ENCODE data around the gene ADAMTS13. TPM values are rescaled to one million over a fixed set of nuclear protein-coding genes. Genes with fewer than 3 reads are reported as not detected.

Gene ADAMTS13
- total and polyA plus RNA-seq, 9 of the 15 experiments (the other 6 are each of a cell fraction or from before 2014, with no cell fraction given): 0.03 to 0.20 (median 0.04) TPM; not detected in 4

DNA sequence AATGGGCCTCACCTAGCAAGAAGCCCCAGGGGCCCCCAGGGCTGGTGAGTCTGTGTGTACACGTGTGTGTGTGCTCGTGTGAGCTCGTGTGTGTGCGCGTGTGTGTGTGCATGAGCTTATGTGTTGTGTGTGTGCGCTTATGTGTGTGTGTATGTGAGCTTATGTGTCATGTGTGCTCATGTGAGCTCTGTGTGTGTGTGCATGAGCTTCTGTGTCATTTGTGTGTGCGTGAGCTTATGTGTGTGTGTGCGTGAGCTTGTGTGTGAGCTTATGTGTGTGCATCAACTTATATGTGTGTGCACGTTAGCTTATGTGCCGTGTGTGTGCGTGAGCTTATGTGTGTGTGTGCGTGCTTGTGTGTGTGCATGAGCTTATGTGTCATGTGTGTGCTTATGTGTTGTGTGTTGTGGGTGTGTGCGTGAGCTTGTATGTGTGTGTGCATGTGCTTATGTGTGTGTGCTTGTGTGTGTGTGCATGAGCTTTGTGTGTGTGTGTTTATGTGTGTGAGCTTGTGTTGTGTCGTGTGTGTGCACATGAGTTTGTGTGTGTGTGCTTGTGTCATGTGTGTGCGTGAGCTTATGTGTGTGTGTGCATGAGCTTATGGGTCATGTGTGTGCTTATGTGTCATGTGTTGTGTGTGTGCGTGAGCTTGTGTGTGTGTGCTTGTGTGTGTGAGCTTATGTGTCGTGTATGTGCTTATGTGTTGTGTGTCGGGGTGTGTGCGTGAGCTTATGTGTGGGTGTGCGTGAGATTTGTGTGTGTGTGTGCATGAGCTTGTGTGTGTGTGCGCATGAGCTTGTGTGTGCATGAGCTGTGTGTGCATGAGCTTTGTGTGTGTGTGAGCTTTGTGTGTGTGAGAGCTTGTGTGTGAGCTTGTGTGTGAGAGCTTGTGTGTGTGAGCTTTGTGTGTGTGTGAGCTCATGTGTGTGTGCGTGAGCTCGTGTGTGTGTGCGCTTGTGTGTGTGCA is 73.4 kb downstream of the ADAMTS13 start:
- H3K9ac ChIP-seq (ENCODE audit: insufficient read depth in 1 of 2, low read depth in 2 of 2, low read length in 2 of 2): no peak overlapping the region
- H3K4me2 ChIP-seq (ENCODE audit: insufficient read depth, low read length): no peak overlapping the region
- peaks cover 0 to 30% of the 10 kb centered on the region in 2 experiments; a peak in 2 of 5 replicates for H3K4me1 ChIP-seq (replicated peaks in 1 of 2; ENCODE audit: control insufficient read depth in 2 of 2, insufficient read depth in 2 of 2, low read length in 2 of 2)
- no peak for ATAC-seq
- 56% methylated on average over 23 of the region's 24 CpGs for WGBS (ENCODE audit: insufficient coverage, low coverage, missing lambda C conversion rate)
- H2AFZ ChIP-seq (ENCODE audit: low read depth, low read length): no peak overlapping the region
- no peaks in the 10 kb centered on the region for H3K79me2 ChIP-seq (ENCODE audit: control insufficient read depth, insufficient read depth, low read length)
- no peak overlapping the region for H3K27ac ChIP-seq (ENCODE audit: extremely low read depth, low read depth, low read length)
- ChIA-PET CTCF (ENCODE audit: low intra/inter-chr PET ratio) (no interaction called here), POLR2A (interaction anchor here (1.1 to 1.6 kb wide), 2 partner anchors 10 to 11 kb away, joined by 3 to 9 read pairs; no protein-coding TSS in a partner anchor)
- no TSS peak for BruUV-seq (replicated peaks)
- intact Hi-C loops (cut with micrococcal nuclease) (no loop called here), in situ Hi-C loops (cut with MboI) (no loop called here)
- H3K9me1 ChIP-seq (ENCODE audit: control insufficient read depth, insufficient read depth, low read length): no peaks in the 10 kb centered on the region
- peak; percentile 48 for FAIRE-seq
- no peak overlapping the region for H3K4me3 ChIP-seq
- peaks cover 22 to 92% of the 10 kb centered on the region in 2 experiments; a peak in 4 of 5 replicates for H3K27me3 ChIP-seq (ENCODE audit: control insufficient read depth in 2 of 2, insufficient read depth in 2 of 2, low read length in 2 of 2)
- H3K9me3 ChIP-seq (replicated peaks; ENCODE audit: control insufficient read depth, insufficient read depth, low read depth, low read length): no peaks in the 10 kb centered on the region; the same call in 1 of the 2 replicates
- no peaks in the 10 kb centered on the region for H4K20me1 ChIP-seq (replicated peaks; ENCODE audit: control insufficient read depth, insufficient read depth, low read length)
- no peak for DNase-seq (ENCODE audit: extremely low read depth in 1 of 4, low spot score in 3 of 4)
- no peaks in the 10 kb centered on the region for H3K36me3 ChIP-seq (ENCODE audit: control insufficient read depth, insufficient read depth, low read length)
- TF ChIP-seq BCOR (IDR thresholded peaks at IDR 0.05) (no peak), ZNF3 (CRISPR knock-in tag; IDR thresholded peaks at IDR 0.05) (no peak), ATF1 (CRISPR knock-in tag; IDR thresholded peaks at IDR 0.05) (no peak), ATF1 (tag; IDR thresholded peaks at IDR 0.05) (no peak), TOE1 (IDR thresholded peaks at IDR 0.05; ENCODE audit: borderline replicate concordance) (no peak), TOE1 (CRISPR knock-in tag; IDR thresholded peaks at IDR 0.05; ENCODE audit: borderline replicate concordance, low read depth) (0 out of 2 replicates have a peak, but pooled peaks have one; percentile 41), CAMTA2 (CRISPR knock-in tag; conservative IDR thresholded peaks at IDR 0.05) (no peak)
- TF ChIP-seq, protein P1, sequence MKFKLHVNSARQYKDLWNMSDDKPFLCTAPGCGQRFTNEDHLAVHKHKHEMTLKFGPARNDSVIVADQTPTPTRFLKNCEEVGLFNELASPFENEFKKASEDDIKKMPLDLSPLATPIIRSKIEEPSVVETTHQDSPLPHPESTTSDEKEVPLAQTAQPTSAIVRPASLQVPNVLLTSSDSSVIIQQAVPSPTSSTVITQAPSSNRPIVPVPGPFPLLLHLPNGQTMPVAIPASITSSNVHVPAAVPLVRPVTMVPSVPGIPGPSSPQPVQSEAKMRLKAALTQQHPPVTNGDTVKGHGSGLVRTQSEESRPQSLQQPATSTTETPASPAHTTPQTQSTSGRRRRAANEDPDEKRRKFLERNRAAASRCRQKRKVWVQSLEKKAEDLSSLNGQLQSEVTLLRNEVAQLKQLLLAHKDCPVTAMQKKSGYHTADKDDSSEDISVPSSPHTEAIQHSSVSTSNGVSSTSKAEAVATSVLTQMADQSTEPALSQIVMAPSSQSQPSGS (CRISPR knock-in tag; IDR thresholded peaks at IDR 0.05): 0 out of 2 replicates have a peak, but pooled peaks have one; percentile 25
- TF ChIP-seq, protein P2, sequence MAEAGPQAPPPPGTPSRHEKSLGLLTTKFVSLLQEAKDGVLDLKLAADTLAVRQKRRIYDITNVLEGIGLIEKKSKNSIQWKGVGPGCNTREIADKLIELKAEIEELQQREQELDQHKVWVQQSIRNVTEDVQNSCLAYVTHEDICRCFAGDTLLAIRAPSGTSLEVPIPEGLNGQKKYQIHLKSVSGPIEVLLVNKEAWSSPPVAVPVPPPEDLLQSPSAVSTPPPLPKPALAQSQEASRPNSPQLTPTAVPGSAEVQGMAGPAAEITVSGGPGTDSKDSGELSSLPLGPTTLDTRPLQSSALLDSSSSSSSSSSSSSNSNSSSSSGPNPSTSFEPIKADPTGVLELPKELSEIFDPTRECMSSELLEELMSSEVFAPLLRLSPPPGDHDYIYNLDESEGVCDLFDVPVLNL (CRISPR knock-in tag; IDR thresholded peaks at IDR 0.05; ENCODE audit: low read depth): 0 out of 2 replicates have a peak, but pooled peaks have one; percentile 14
- TF ChIP-seq, protein P3, sequence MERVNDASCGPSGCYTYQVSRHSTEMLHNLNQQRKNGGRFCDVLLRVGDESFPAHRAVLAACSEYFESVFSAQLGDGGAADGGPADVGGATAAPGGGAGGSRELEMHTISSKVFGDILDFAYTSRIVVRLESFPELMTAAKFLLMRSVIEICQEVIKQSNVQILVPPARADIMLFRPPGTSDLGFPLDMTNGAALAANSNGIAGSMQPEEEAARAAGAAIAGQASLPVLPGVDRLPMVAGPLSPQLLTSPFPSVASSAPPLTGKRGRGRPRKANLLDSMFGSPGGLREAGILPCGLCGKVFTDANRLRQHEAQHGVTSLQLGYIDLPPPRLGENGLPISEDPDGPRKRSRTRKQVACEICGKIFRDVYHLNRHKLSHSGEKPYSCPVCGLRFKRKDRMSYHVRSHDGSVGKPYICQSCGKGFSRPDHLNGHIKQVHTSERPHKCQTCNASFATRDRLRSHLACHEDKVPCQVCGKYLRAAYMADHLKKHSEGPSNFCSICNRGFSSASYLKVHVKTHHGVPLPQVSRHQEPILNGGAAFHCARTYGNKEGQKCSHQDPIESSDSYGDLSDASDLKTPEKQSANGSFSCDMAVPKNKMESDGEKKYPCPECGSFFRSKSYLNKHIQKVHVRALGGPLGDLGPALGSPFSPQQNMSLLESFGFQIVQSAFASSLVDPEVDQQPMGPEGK (CRISPR knock-in tag; IDR thresholded peaks at IDR 0.05; ENCODE audit: borderline replicate concordance): no peak
- TF ChIP-seq, protein P4, sequence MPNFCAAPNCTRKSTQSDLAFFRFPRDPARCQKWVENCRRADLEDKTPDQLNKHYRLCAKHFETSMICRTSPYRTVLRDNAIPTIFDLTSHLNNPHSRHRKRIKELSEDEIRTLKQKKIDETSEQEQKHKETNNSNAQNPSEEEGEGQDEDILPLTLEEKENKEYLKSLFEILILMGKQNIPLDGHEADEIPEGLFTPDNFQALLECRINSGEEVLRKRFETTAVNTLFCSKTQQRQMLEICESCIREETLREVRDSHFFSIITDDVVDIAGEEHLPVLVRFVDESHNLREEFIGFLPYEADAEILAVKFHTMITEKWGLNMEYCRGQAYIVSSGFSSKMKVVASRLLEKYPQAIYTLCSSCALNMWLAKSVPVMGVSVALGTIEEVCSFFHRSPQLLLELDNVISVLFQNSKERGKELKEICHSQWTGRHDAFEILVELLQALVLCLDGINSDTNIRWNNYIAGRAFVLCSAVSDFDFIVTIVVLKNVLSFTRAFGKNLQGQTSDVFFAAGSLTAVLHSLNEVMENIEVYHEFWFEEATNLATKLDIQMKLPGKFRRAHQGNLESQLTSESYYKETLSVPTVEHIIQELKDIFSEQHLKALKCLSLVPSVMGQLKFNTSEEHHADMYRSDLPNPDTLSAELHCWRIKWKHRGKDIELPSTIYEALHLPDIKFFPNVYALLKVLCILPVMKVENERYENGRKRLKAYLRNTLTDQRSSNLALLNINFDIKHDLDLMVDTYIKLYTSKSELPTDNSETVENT (CRISPR knock-in tag; IDR thresholded peaks at IDR 0.05): no peak
- TF ChIP-seq, protein P5, sequence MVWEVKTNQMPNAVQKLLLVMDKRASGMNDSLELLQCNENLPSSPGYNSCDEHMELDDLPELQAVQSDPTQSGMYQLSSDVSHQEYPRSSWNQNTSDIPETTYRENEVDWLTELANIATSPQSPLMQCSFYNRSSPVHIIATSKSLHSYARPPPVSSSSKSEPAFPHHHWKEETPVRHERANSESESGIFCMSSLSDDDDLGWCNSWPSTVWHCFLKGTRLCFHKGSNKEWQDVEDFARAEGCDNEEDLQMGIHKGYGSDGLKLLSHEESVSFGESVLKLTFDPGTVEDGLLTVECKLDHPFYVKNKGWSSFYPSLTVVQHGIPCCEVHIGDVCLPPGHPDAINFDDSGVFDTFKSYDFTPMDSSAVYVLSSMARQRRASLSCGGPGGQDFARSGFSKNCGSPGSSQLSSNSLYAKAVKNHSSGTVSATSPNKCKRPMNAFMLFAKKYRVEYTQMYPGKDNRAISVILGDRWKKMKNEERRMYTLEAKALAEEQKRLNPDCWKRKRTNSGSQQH (CRISPR knock-in tag; IDR thresholded peaks at IDR 0.05): 0 out of 2 replicates have a peak, but pooled peaks have one; percentile 21
